HepG2 (cell line): Measurements from ENCODE around the gene PLET1. TPM values are rescaled to one million over a fixed set of nuclear protein-coding genes. Genes with fewer than 3 reads are reported as not detected.

Experiments used
- CBX5 ChIP-seq: sonication (generic); formaldehyde crosslinking; IDR thresholded peaks from 2 replicates; pipeline ENCODE4 v1.4.0; 2020; ENCODE audit warnings: missing genetic modification reagents, borderline replicate concordance
- FOXP4 ChIP-seq: sonication (generic); formaldehyde crosslinking; IDR thresholded peaks from 2 replicates; pipeline ENCODE4 v1.4.0; 2020; ENCODE audit warnings: missing genetic modification reagents
- GTF2F1 ChIP-seq: fragments of 150-350 bp; IDR thresholded peaks from 2 replicates; pipeline ENCODE4 v1.6.1; 2014; ENCODE audit warnings: low read length
- HDAC1 ChIP-seq: sonication (generic); formaldehyde crosslinking; IDR thresholded peaks from 2 replicates; pipeline ENCODE4 v1.5.1; 2020; ENCODE audit warnings: mild to moderate bottlenecking, missing genetic modification reagents
- HNF1A ChIP-seq, 2 experiments: sonication (generic) in 1 of 2; formaldehyde crosslinking in 1 of 2; IDR thresholded peaks; 2 replicates each; pipeline versions ENCODE4 v1.4.0 to v1.6.1; 2016 to 2020; ENCODE audit warnings: borderline replicate concordance in 1 of 2, low read depth in 1 of 2, mild to moderate bottlenecking in 1 of 2, missing genetic modification reagents in 1 of 2
- MED13 ChIP-seq: sonication (generic); formaldehyde crosslinking; IDR thresholded peaks from 2 replicates; pipeline ENCODE4 v1.5.0; 2020; ENCODE audit warnings: missing genetic modification reagents
- MXD4 ChIP-seq: IDR thresholded peaks from 2 replicates; pipeline ENCODE4 v1.6.1; 2016; ENCODE audit warnings: mild to moderate bottlenecking, missing biosample characterization, missing genetic modification reagents
- WIZ ChIP-seq: sonication (generic); formaldehyde crosslinking; IDR thresholded peaks from 2 replicates; pipeline ENCODE4 v1.5.1; 2020; ENCODE audit warnings: mild to moderate bottlenecking, missing genetic modification reagents
- ZFP1 ChIP-seq: IDR thresholded peaks from 2 replicates; pipeline ENCODE4 v1.6.1; 2016
- ZGPAT ChIP-seq: IDR thresholded peaks from 2 replicates; pipeline ENCODE4 v1.6.1; 2016; ENCODE audit warnings: mild to moderate bottlenecking
- ZMYM2 ChIP-seq: sonication (generic); formaldehyde crosslinking; IDR thresholded peaks from 2 replicates; pipeline ENCODE4 v1.8.0; 2022; ENCODE audit warnings: mild to moderate bottlenecking, missing genetic modification reagents
- ZNF17 ChIP-seq: sonication (generic); formaldehyde crosslinking; IDR thresholded peaks from 2 replicates; pipeline ENCODE4 v1.5.0; 2020; ENCODE audit warnings: mild to moderate bottlenecking, missing genetic modification reagents
- ZNF3 ChIP-seq: IDR thresholded peaks from 2 replicates; pipeline ENCODE4 v1.7.0; 2017; ENCODE audit warnings: inconsistent platforms
- ZNF609 ChIP-seq: sonication (generic); formaldehyde crosslinking; IDR thresholded peaks from 2 replicates; pipeline ENCODE4 v1.4.0; 2020; ENCODE audit warnings: mild to moderate bottlenecking, missing genetic modification reagents, borderline replicate concordance
- ZNF883 ChIP-seq: sonication (generic); formaldehyde crosslinking; IDR thresholded peaks from 2 replicates; pipeline ENCODE4 v1.5.1; 2020; ENCODE audit warnings: mild to moderate bottlenecking, missing genetic modification reagents; ENCODE audit errors: not compliant biosample characterization
- polyA plus RNA-seq, 8 experiments: library from polyadenylated mRNA; depleted of rRNA in 3 of 8; stranded (reverse) in 7 of 8; unstranded in 1 of 8; fragments of >200 nt; fragmentation: Illumina TruSeq in 4 of 8; extraction: Trizol in 4 of 8; gene quantifications; 2 replicates each; pipeline versions ENCODE4 v1.2.1 to v1.2.3, GENCODE V29; 2011 to 2016; ENCODE audit warnings: low read depth in 4 of 8, missing spikeins in 1 of 8, mixed read lengths in 1 of 8; ENCODE audit not compliant: insufficient read depth in 1 of 8
- total RNA-seq, 5 experiments: library from RNA; depleted of rRNA; stranded (reverse); fragments of >200 nt; fragmentation: Illumina TruSeq; extraction: Trizol; gene quantifications; 2 replicates each; pipeline ENCODE4 v1.2.3, GENCODE V29; 2016; ENCODE audit warnings: low read depth in 1 of 5
- TF ChIP-seq, protein P1 (sequence below): sonication (generic); formaldehyde crosslinking; IDR thresholded peaks from 2 replicates; pipeline ENCODE4 v1.8.1; 2023; ENCODE audit warnings: mild to moderate bottlenecking, missing genetic modification reagents, borderline replicate concordance

The PLET1 gene
- total and polyA plus RNA-seq, 2 of the 13 experiments (the other 11 are each of a cell fraction or from before 2014, with no cell fraction given): not detected

DNA sequence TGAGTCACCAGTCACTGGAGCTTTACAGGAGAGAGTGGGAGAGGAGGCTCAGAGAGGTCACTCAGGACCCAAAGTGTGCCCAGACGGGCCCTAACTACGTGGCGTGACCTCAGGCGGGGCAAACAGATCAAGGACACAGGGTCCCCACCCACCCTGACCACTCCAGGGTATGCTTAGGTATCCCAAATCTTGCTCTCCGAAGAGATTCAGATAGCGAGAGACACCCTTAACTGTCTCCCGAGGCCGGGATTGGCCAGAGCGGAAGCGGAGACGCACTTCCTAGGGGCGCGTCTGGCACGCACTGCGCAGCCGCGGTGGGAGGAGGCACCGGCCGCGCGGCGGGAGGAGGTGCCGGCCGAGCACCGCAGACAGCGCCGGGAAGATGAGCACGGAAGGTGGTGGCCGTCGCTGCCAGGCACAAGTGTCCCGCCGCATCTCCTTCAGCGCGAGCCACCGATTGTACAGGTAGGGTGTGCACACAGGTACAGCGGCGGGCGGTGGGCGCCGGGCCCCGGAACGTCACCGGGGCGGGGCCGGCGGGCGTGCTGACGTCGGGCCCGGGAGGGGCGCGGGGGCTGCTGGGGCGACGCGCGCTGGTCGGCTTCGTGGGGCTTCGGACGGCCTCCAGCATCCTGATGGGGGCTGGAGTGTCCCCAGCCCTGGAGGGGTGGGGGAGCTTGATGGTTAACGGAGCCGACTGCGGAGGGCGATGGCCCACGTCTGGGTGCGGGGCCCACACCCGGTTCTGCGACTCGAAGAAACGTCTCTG is 34.4 kb downstream of the PLET1 start, which contains the start of gene PTS (continued):
- TF ChIP-seq, protein P1, sequence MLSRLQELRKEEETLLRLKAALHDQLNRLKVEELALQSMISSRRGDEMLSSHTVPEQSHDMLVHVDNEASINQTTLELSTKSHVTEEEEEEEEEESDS (CRISPR knock-in tag): no peak
- TF ChIP-seq MED13 (CRISPR knock-in tag) (peak; percentile 61; the same call in 1 of the 2 replicates), ZMYM2 (no peak), WIZ (CRISPR knock-in tag) (peak; percentile 79; the same call in 1 of the 2 replicates), FOXP4 (CRISPR knock-in tag) (peak; percentile 15; the same call in 1 of the 2 replicates), ZNF17 (CRISPR knock-in tag) (no peak), ZGPAT (CRISPR knock-in tag) (peak; percentile 82), ZNF609 (CRISPR knock-in tag) (peak; percentile 25; the same call in 1 of the 2 replicates), CBX5 (no peak; the same call in 1 of the 2 replicates), HNF1A (IDR thresholded peaks at IDR 0.05; ENCODE audit: low read depth) (no peak), HNF1A (CRISPR knock-in tag; IDR thresholded peaks at IDR 0.05; ENCODE audit: borderline replicate concordance) (peak; percentile 49; the same call in 1 of the 2 replicates), GTF2F1 (no peak), ZFP1 (CRISPR knock-in tag) (no peak), ZNF883 (CRISPR knock-in tag) (peak; percentile 92), MXD4 (CRISPR knock-in tag) (0 out of 2 replicates have a peak, but pooled peaks have one; percentile 24), HDAC1 (CRISPR knock-in tag) (peak; percentile 67; the same call in 1 of the 2 replicates), ZNF3 (CRISPR knock-in tag) (no peak)
